Mesothelial cell of epicardium (in vitro differentiated cells): ENCODE results near the gene KRT37. TPM values are rescaled to one million over a fixed set of nuclear protein-coding genes. Genes with fewer than 3 reads are reported as not detected.

ENCODE experiments used
- DNase-seq, 2 experiments: peaks; one replicate each; pipeline ENCODE4 v3.0.0; 2021; ENCODE audit warnings: low spot score in 2 of 2; ENCODE audit not compliant: unreplicated experiment in 2 of 2
- H3K27ac Mint-ChIP-seq: 2 replicates; pipeline ENCODE4 v1.8.0; 2021; ENCODE audit warnings: mixed read lengths
- H3K27me3 Mint-ChIP-seq: 2 replicates; pipeline ENCODE4 v1.8.0; 2021; ENCODE audit warnings: low read depth, mixed read lengths
- H3K36me3 Mint-ChIP-seq: 2 replicates; pipeline ENCODE4 v1.8.0; 2021; ENCODE audit warnings: mixed read lengths
- H3K4me1 Mint-ChIP-seq: 2 replicates; pipeline ENCODE4 v1.8.0; 2021; ENCODE audit warnings: mixed read lengths
- H3K4me3 Mint-ChIP-seq: 2 replicates; pipeline ENCODE4 v1.8.0; 2021; ENCODE audit warnings: mild to moderate bottlenecking, moderate library complexity, mixed read lengths
- H3K9me3 Mint-ChIP-seq: 2 replicates; pipeline ENCODE4 v1.8.0; 2021; ENCODE audit warnings: mixed read lengths
- total RNA-seq: library from RNA; stranded (reverse); gene quantifications from 3 replicates; pipeline ENCODE4 v1.2.1, GENCODE V29; 2021
- TF ChIP-seq, protein P1 (sequence below): fragments of 200-600 bp; sonication (generic); IDR thresholded peaks from one replicate; pipeline ENCODE4 v1.5.0; 2021; ENCODE audit warnings: antibody characterized with exemption; ENCODE audit not compliant: unreplicated experiment

The KRT37 gene
- total RNA-seq = not detected in 3 replicates

DNA sequence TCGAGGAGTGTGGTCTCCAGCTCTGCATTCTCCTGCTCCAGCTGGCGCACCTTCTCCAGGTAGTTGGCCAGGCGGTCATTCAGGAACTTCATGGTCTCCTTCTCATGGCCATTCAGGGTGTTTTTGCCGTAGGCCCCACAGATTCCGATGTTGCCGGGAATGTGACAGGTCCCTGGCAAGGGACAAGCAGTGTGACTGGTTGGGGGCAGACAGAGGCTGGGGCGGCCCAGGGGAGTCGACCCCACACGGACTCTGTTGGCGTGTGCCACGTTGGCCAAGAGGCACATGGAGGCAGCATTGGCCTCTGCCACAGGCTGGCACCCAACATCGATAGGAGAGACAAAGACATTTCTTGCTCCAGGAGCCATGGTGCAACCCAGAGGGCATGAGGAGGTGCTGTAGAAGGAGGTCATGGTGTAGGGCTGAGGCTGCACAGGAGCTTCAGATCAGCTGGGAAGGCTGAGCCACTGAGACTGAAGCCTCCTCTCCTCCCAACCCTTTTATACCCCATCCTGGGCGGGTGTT, at the start of gene KRT37:
Gene KRT37, minus strand, starts transcription at position 475 of the 525 bp plus-strand sequence. Its CDS starts 62 bp downstream, at position 413.
- H3K9me3 Mint-ChIP-seq = no peaks in the 10 kb centered on the region
- no peaks in the 10 kb centered on the region for H3K36me3 Mint-ChIP-seq
- H3K4me3 Mint-ChIP-seq = no peak within 1 kb of the TSS
- no peak within 1 kb of the TSS for H3K27ac Mint-ChIP-seq
- no peak for DNase-seq
- no peaks in the 10 kb centered on the region for H3K27me3 Mint-ChIP-seq
- H3K4me1 Mint-ChIP-seq = peaks cover 17% of the 10 kb centered on the region
- TF ChIP-seq, protein P1, sequence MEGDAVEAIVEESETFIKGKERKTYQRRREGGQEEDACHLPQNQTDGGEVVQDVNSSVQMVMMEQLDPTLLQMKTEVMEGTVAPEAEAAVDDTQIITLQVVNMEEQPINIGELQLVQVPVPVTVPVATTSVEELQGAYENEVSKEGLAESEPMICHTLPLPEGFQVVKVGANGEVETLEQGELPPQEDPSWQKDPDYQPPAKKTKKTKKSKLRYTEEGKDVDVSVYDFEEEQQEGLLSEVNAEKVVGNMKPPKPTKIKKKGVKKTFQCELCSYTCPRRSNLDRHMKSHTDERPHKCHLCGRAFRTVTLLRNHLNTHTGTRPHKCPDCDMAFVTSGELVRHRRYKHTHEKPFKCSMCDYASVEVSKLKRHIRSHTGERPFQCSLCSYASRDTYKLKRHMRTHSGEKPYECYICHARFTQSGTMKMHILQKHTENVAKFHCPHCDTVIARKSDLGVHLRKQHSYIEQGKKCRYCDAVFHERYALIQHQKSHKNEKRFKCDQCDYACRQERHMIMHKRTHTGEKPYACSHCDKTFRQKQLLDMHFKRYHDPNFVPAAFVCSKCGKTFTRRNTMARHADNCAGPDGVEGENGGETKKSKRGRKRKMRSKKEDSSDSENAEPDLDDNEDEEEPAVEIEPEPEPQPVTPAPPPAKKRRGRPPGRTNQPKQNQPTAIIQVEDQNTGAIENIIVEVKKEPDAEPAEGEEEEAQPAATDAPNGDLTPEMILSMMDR = no peak

DNA sequence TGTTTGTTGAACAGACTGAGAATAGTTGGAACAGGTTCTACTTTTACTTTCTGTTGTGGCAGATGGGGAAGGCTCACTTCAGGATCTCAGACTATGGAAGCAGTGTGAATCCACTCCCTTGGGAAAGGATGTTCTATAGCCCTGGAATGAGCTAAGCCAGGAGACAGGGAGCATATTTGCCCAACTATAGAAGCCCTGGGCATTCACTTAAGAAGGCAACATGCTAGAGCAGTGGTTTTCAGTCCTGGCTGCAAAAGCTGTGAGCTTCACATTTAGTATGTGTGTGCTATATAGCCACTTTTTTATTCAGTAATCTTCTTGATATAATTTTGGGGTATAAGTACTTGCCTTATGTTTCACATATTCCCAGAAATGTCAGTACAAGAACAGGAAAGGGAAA, 44.0 kb upstream of the KRT37 start:
- peaks cover 2% of the 10 kb centered on the region for H3K27me3 Mint-ChIP-seq
- no peak overlapping the region for H3K4me3 Mint-ChIP-seq
- peaks cover 5% of the 10 kb centered on the region for H3K36me3 Mint-ChIP-seq
- H3K4me1 Mint-ChIP-seq = peaks cover 7% of the 10 kb centered on the region
- TF ChIP-seq, protein P1 = no peak
- DNase-seq = no peak
- no peak overlapping the region for H3K27ac Mint-ChIP-seq
- peaks cover 31% of the 10 kb centered on the region for H3K9me3 Mint-ChIP-seq

DNA sequence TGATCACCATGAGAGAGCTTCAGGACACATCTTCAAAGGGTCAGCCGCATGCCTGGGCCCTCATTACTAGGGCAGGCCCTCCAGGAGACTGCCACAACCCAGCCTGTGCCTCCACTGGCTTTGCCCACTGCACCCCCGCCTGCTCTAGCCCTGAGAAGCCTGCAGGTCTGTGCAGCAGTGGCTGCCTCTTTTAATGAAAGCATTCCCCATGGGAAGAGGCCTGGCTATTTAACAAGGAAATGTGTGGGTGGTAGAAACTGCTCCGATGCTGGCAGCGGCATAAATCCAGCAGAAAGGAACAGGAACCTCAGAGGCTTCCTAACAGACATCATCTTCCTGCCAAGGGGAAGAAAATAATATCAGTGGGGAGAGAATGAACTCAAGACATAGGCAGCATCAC, 43.2 kb upstream of the KRT37 start:
- Mint-ChIP-seq H3K27me3 (peaks cover 2% of the 10 kb centered on the region), H3K9me3 (peaks cover 27% of the 10 kb centered on the region), H3K27ac (no peak overlapping the region), H3K4me3 (no peak overlapping the region), H3K36me3 (peaks cover 3% of the 10 kb centered on the region), H3K4me1 (peaks cover 7% of the 10 kb centered on the region)
- TF ChIP-seq, protein P1 = no peak
- DNase-seq = no peak

DNA sequence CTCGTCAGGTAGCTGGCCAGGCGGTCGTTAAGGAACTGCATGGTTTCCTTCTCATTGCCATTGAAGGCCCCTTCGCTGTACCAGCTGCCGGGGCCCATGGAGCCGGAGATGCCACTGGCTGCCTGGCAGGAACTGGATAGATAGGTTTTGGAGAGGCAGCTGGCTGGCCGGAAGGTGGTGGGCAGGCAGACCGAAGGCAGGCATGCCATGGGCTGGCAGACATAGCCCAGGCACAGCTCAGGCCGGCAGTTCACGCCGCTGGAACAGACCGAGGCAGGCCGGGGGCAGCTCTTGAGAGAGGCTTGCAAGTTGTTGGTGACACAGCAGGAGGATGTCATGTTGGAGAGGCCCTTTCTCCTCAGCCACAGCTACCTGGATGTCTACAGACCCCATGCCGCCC, 42.6 kb upstream of the KRT37 start, which contains the start of gene KRT32:
Gene KRT32, minus strand, starts transcription at position 399 of the 400 bp plus-strand sequence. Its CDS starts 61 bp downstream, at position 338.
- DNase-seq = no peak
- Mint-ChIP-seq H3K4me1 (peaks cover 7% of the 10 kb centered on the region), H3K27ac (no peak within 1 kb of the TSS), H3K36me3 (peaks cover 3% of the 10 kb centered on the region), H3K27me3 (peaks cover 2% of the 10 kb centered on the region), H3K9me3 (peaks cover 24% of the 10 kb centered on the region), H3K4me3 (no peak within 1 kb of the TSS)
- TF ChIP-seq, protein P1 = no peak

DNA sequence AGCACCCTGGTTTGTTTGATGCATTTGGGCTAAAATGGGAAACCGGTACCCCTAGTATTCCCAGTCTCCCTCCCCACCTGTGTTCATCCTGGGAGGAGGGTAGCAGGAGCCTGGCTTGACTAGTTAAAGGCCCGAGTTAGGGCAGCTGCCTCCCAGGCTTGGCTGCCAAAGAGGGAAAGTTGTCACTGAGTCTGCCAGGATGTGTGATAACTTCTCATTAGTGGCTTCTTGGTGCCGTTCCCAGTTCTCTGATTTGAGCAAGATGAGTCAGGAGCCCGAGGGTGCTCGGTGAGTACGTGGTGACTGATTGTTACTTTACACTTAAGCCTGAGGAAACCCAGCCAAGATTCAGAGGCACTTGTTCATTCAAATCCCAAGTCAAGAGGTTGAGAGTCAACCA, 40.3 kb upstream of the KRT37 start:
- Mint-ChIP-seq H3K27ac (no peak overlapping the region), H3K4me3 (no peak overlapping the region), H3K9me3 (peaks cover 12% of the 10 kb centered on the region), H3K36me3 (peaks cover 3% of the 10 kb centered on the region), H3K27me3 (peaks cover 2% of the 10 kb centered on the region), H3K4me1 (peaks cover 15% of the 10 kb centered on the region)
- TF ChIP-seq, protein P1 = no peak
- no peak for DNase-seq
